H9 (cell line): ENCODE measurements around the gene OTOS. TPM values are rescaled to one million over a fixed set of nuclear protein-coding genes. Genes with fewer than 3 reads are reported as not detected.

Experiments used
- DNase-seq: peaks from one replicate; pipeline ENCODE4 v3.0.0-alpha.2; 2017
- H2AFZ ChIP-seq: one replicate; pipeline ENCODE4 v1.6.1; 2013; ENCODE audit warnings: mild to moderate bottlenecking, low read length, control low read depth, moderate library complexity
- H2AK5ac ChIP-seq: 2 replicates; pipeline ENCODE4 v1.6.1; 2013; ENCODE audit warnings: low read length, control low read depth, mixed read lengths; ENCODE audit not compliant: insufficient read length
- H2BK120ac ChIP-seq: one replicate; pipeline ENCODE4 v1.6.1; 2013; ENCODE audit warnings: low read depth, mild to moderate bottlenecking, low read length, control low read depth, inconsistent platforms; ENCODE audit not compliant: poor library complexity, severe bottlenecking
- H2BK12ac ChIP-seq: 2 replicates; pipeline ENCODE4 v1.6.1; 2013; ENCODE audit warnings: low read length, control low read depth, mixed read lengths, low read depth; ENCODE audit not compliant: insufficient read length
- H2BK15ac ChIP-seq: 2 replicates; pipeline ENCODE4 v1.6.1; 2013; ENCODE audit warnings: low read depth, low read length, control low read depth
- H2BK20ac ChIP-seq: one replicate; pipeline ENCODE4 v1.6.1; 2013; ENCODE audit warnings: low read depth, mild to moderate bottlenecking, low read length, control low read depth, inconsistent platforms; ENCODE audit not compliant: poor library complexity, severe bottlenecking
- H2BK5ac ChIP-seq: 2 replicates; pipeline ENCODE4 v1.6.1; 2013; ENCODE audit warnings: low read length, control low read depth, mixed read lengths; ENCODE audit not compliant: insufficient read length
- H3K14ac ChIP-seq: 2 replicates; pipeline ENCODE4 v1.6.1; 2013; ENCODE audit warnings: low read length, control low read depth; ENCODE audit not compliant: insufficient read depth
- H3K18ac ChIP-seq: 2 replicates; pipeline ENCODE4 v1.6.1; 2013; ENCODE audit warnings: low read depth, mild to moderate bottlenecking, mixed read lengths, low read length, control low read depth; ENCODE audit not compliant: insufficient read length
- H3K23ac ChIP-seq: 2 replicates; pipeline ENCODE4 v1.6.1; 2013; ENCODE audit warnings: low read length, control low read depth, mixed read lengths, low read depth; ENCODE audit not compliant: insufficient read length
- H3K23me2 ChIP-seq: 2 replicates; pipeline ENCODE4 v1.6.1; 2013; ENCODE audit warnings: low read depth, mild to moderate bottlenecking, mixed read lengths, low read length, control low read depth; ENCODE audit not compliant: insufficient read length, poor library complexity, severe bottlenecking
- H3K27ac ChIP-seq: 2 replicates; pipeline ENCODE4 v1.5.1; 2013; ENCODE audit warnings: low read length, control low read depth, mixed read lengths, low read depth; ENCODE audit not compliant: insufficient read length
- H3K27me3 ChIP-seq: 2 replicates; pipeline ENCODE4 v1.6.1; 2013; ENCODE audit warnings: low read length, control low read depth, inconsistent platforms; ENCODE audit not compliant: insufficient read depth
- H3K4ac ChIP-seq: 2 replicates; pipeline ENCODE4 v1.6.1; 2013; ENCODE audit warnings: low read depth, mild to moderate bottlenecking, control low read depth, inconsistent platforms, low read length, moderate library complexity
- H3K4me1 ChIP-seq: 2 replicates; pipeline ENCODE4 v1.6.1; 2013; ENCODE audit warnings: low read length, control low read depth, inconsistent platforms; ENCODE audit not compliant: insufficient read depth
- H3K4me2 ChIP-seq: 2 replicates; pipeline ENCODE4 v1.6.1; 2013; ENCODE audit warnings: low read length, control low read depth, mixed read lengths; ENCODE audit not compliant: insufficient read length, insufficient read depth
- H3K56ac ChIP-seq: 2 replicates; pipeline ENCODE4 v1.6.1; 2013; ENCODE audit warnings: low read depth, mild to moderate bottlenecking, mixed read lengths, low read length, control low read depth; ENCODE audit not compliant: insufficient read length
- H3K79me1 ChIP-seq: 2 replicates; pipeline ENCODE4 v1.6.1; 2013; ENCODE audit warnings: low read depth, mild to moderate bottlenecking, moderate library complexity, low read length, control low read depth, inconsistent platforms; ENCODE audit not compliant: insufficient read depth, poor library complexity, severe bottlenecking
- H3K79me2 ChIP-seq: 2 replicates; pipeline ENCODE4 v1.6.1; 2013; ENCODE audit warnings: low read length, control low read depth, inconsistent platforms; ENCODE audit not compliant: insufficient read depth
- H3K9ac ChIP-seq: 2 replicates; pipeline ENCODE4 v1.6.1; 2013; ENCODE audit warnings: low read length, control low read depth, mixed read lengths; ENCODE audit not compliant: insufficient read length; ENCODE audit errors: extremely low read depth
- H3K9me3 ChIP-seq: one replicate; pipeline ENCODE4 v1.6.1; 2013; ENCODE audit warnings: low read depth, low read length, inconsistent platforms; ENCODE audit not compliant: control insufficient read depth
- H3T11ph ChIP-seq: one replicate; pipeline ENCODE4 v1.6.1; 2013; ENCODE audit warnings: mild to moderate bottlenecking, low read length, control low read depth, inconsistent platforms
- H4K20me1 ChIP-seq: one replicate; pipeline ENCODE4 v1.6.1; 2013; ENCODE audit not compliant: control insufficient read depth, insufficient read length, insufficient read depth
- H4K5ac ChIP-seq: 2 replicates; pipeline ENCODE4 v1.6.1; 2013; ENCODE audit warnings: low read depth, mild to moderate bottlenecking, mixed read lengths, low read length, control low read depth; ENCODE audit not compliant: insufficient read length
- H4K8ac ChIP-seq: replicated peaks from 2 replicates; pipeline ENCODE4 v1.6.1; 2013; ENCODE audit warnings: low read length, control low read depth, mixed read lengths, low read depth; ENCODE audit not compliant: insufficient read length
- H4K91ac ChIP-seq: 2 replicates; pipeline ENCODE4 v1.6.1; 2013; ENCODE audit warnings: low read depth, mild to moderate bottlenecking, moderate library complexity, mixed read lengths, low read length, control low read depth; ENCODE audit not compliant: insufficient read length
- H3K27ac Mint-ChIP-seq, 3 experiments: 2 replicates in 2 of 3; 3 replicates in 1 of 3; pipeline ENCODE4 v1.8.0; 2020 to 2021; ENCODE audit warnings: mixed read lengths in 3 of 3, mild to moderate bottlenecking in 1 of 3, moderate library complexity in 1 of 3
- H3K27me3 Mint-ChIP-seq: 2 replicates; pipeline ENCODE4 v1.8.0; 2021; ENCODE audit warnings: low read depth, mild to moderate bottlenecking, moderate library complexity, mixed read lengths
- H3K36me3 Mint-ChIP-seq, 3 experiments: 2 replicates in 2 of 3; 3 replicates in 1 of 3; pipeline ENCODE4 v1.8.0; 2020 to 2021; ENCODE audit warnings: low read depth in 3 of 3, mixed read lengths in 3 of 3; ENCODE audit not compliant: insufficient read depth in 1 of 3
- H3K4me1 Mint-ChIP-seq, 2 experiments: 2 replicates each; pipeline ENCODE4 v1.8.0; 2020; ENCODE audit warnings: mixed read lengths in 2 of 2
- H3K4me3 Mint-ChIP-seq, 2 experiments: 2 replicates in 1 of 2; 3 replicates in 1 of 2; pipeline ENCODE4 v1.8.0; 2020 to 2021; ENCODE audit warnings: mild to moderate bottlenecking in 2 of 2, mixed read lengths in 2 of 2, moderate library complexity in 1 of 2
- H3K9me3 Mint-ChIP-seq, 2 experiments: 2 replicates in 1 of 2; 3 replicates in 1 of 2; pipeline ENCODE4 v1.8.0; 2020; ENCODE audit warnings: mild to moderate bottlenecking in 2 of 2, mixed read lengths in 2 of 2, moderate library complexity in 1 of 2
- WGBS: extraction: QIAGEN DNeasy Blood & Tissue Kit; methylation state at CpG from one replicate; pipeline ENCODE4 v1.1.7; 2013; ENCODE audit warnings: missing lambda C conversion rate, low lambda C conversion rate, mixed read lengths; ENCODE audit not compliant: insufficient read length; ENCODE audit errors: extremely low coverage; 5-methylcytosine and 5-hydroxymethylcytosine counted together
- total RNA-seq: library from RNA; stranded (reverse); gene quantifications from 2 replicates; pipeline ENCODE4 v1.2.1, GENCODE V29; 2021
- TF ChIP-seq, protein P1 (sequence below): fragments of 200-600 bp; sonication (generic); conservative IDR thresholded peaks from 3 replicates; pipeline ENCODE4 v1.8.0; 2021; ENCODE audit warnings: antibody characterized with exemption, mild to moderate bottlenecking

Gene OTOS
- total RNA-seq, 1 experiment from 2014 or later = not detected

DNA sequence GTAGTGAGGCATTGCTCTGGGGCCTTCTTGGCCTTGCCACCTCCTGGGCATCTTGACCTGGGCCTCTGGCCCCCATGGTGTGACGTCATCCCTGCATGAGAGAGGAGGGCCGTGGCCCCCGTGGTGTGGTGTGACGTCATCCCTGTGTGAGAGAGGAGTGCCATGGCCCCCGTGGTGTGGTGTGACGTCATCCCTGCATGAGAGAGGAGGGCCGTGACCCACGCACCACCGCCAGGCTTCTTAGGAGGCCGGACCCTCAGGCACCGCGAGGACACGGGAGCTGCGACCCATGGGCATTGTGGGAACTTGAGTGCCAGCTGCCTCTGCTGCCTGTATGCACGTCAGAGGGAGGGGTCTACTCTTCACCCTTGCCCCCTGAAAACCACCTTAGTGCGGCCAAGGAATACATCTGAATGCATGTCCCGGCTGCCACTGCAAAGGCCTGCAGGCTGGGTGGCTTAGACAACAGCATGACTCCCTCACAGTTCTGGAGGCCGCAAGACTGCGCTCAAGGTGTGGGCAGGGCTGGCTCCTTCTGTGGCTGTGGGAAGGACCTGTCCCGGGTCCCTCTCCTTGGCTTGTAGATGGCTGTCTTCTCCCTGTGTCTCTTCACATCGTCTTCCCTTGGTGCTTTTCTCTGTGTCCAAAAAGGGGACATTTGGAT, 20.8 kb upstream of the OTOS start:
- no peak overlapping the region for H2AFZ ChIP-seq
- H4K91ac ChIP-seq = no peak overlapping the region
- H4K5ac ChIP-seq = no peak overlapping the region
- H3K27ac ChIP-seq = no peak overlapping the region
- H3K4ac ChIP-seq = no peak overlapping the region
- H3T11ph ChIP-seq = no peak overlapping the region
- TF ChIP-seq, protein P1, sequence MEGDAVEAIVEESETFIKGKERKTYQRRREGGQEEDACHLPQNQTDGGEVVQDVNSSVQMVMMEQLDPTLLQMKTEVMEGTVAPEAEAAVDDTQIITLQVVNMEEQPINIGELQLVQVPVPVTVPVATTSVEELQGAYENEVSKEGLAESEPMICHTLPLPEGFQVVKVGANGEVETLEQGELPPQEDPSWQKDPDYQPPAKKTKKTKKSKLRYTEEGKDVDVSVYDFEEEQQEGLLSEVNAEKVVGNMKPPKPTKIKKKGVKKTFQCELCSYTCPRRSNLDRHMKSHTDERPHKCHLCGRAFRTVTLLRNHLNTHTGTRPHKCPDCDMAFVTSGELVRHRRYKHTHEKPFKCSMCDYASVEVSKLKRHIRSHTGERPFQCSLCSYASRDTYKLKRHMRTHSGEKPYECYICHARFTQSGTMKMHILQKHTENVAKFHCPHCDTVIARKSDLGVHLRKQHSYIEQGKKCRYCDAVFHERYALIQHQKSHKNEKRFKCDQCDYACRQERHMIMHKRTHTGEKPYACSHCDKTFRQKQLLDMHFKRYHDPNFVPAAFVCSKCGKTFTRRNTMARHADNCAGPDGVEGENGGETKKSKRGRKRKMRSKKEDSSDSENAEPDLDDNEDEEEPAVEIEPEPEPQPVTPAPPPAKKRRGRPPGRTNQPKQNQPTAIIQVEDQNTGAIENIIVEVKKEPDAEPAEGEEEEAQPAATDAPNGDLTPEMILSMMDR = no peak
- H3K9ac ChIP-seq = no peak overlapping the region
- H3K79me1 ChIP-seq = no peaks in the 10 kb centered on the region
- H3K56ac ChIP-seq = no peak overlapping the region
- no peak for DNase-seq
- H3K14ac ChIP-seq = no peak overlapping the region; the same call in 1 of the 2 replicates
- no peaks in the 10 kb centered on the region; the same call in 1 of the 2 replicates for H3K4me1 ChIP-seq
- Mint-ChIP-seq H3K4me3 (no peak overlapping the region), H3K27me3 (peaks cover 14% of the 10 kb centered on the region), H3K36me3 (no peaks in the 10 kb centered on the region), H3K27ac (no peak overlapping the region), H3K9me3 (peaks cover 0 to 11% of the 10 kb centered on the region in 2 experiments; a peak in 3 of 5 replicates), H3K4me1 (peaks cover 10 to 14% of the 10 kb centered on the region in 2 experiments)
- H3K4me2 ChIP-seq = no peak overlapping the region
- H3K9me3 ChIP-seq = no peaks in the 10 kb centered on the region
- no peak overlapping the region for H2BK12ac ChIP-seq
- no peak overlapping the region for H2BK20ac ChIP-seq
- H2BK120ac ChIP-seq = no peak overlapping the region
- H4K8ac ChIP-seq = no peak overlapping the region
- no peak overlapping the region for H2AK5ac ChIP-seq
- H4K20me1 ChIP-seq = no peaks in the 10 kb centered on the region
- no peak overlapping the region for H2BK15ac ChIP-seq
- H2BK5ac ChIP-seq = no peak overlapping the region
- no peak overlapping the region for H3K18ac ChIP-seq
- WGBS = no CpG with 5 or more reads among the region's 21 CpGs
- no peaks in the 10 kb centered on the region for H3K27me3 ChIP-seq
- no peaks in the 10 kb centered on the region for H3K23me2 ChIP-seq
- H3K79me2 ChIP-seq = no peaks in the 10 kb centered on the region
- no peak overlapping the region for H3K23ac ChIP-seq
